SK-N-MC (cell line): Measurements from ENCODE around the gene TMEM98.
"Not testable (repeated sequence)": the region's sequence is repeated elsewhere in the genome, so short reads cannot be mapped to it uniquely, and the experiment has no call there.

ENCODE experiments used
- EZH2 ChIP-seq: fragments of 200-600 bp; sonication (generic); IDR thresholded peaks from one replicate; pipeline ENCODE4 v1.6.1; 2017; ENCODE audit warnings: antibody characterized with exemption
- FOXP2 ChIP-seq: optimal IDR thresholded peaks from 2 replicates; pipeline ENCODE3; 2011; ENCODE audit warnings: mild to moderate bottlenecking, moderate library complexity; ENCODE audit not compliant: insufficient read depth; ENCODE audit errors: extremely low read length, control extremely low read depth
- POLR2AphosphoS5 ChIP-seq: IDR thresholded peaks from 2 replicates; pipeline ENCODE4 v1.6.1; 2012; ENCODE audit warnings: mild to moderate bottlenecking, low read depth, low read length, borderline replicate concordance

- not testable (repeated sequence) for TF ChIP-seq POLR2AphosphoS5, EZH2, FOXP2
Measured at GRCh38 chr17:32923905-32924304, 4.0 kb upstream of the TMEM98 start.
